Measurements from ENCODE around the gene COX7A2L. TPM values are rescaled to one million over a fixed set of nuclear protein-coding genes. Genes with fewer than 3 reads are reported as not detected.

The COX7A2L gene
- total and polyA plus RNA-seq, 2 of the 8 experiments (the other 6 are each of a cell fraction or from before 2014, with no cell fraction given) = 85.6 to 114 TPM

- TF ChIP-seq RNF2 (IDR thresholded peaks at IDR 0.05; ENCODE audit: borderline replicate concordance, low read depth, low read length, missing control alignments, poor library complexity, severe bottlenecking) = no peak
- no peak for TF ChIP-seq POU5F1 (IDR thresholded peaks at IDR 0.05; ENCODE audit: low read depth, low read length)
Observed at GRCh38 chr2:42328923-42329322, 32.1 kb downstream of the COX7A2L start (continued).

Data from H1 (cell line).